22Rv1 (cell line): ENCODE results near the gene ASXL1.
"Not testable (repeated sequence)": the region's sequence is repeated elsewhere in the genome, so short reads cannot be mapped to it uniquely, and the experiment has no call there.

Source experiments
- H3K27ac ChIP-seq: fragments of 450-650 bp; 2 replicates; pipeline ENCODE4 v1.5.1; 2017
- ZFX ChIP-seq: fragments of 450-650 bp; IDR thresholded peaks from 2 replicates; pipeline ENCODE4 v1.6.1; 2017; ENCODE audit warnings: antibody characterized with exemption, borderline replicate concordance
- TF ChIP-seq, protein P1 (sequence below): fragments of 450-650 bp; IDR thresholded peaks from 2 replicates; pipeline ENCODE4 v1.5.1; 2017; ENCODE audit warnings: mild to moderate bottlenecking

ASXL1 gene

DNA sequence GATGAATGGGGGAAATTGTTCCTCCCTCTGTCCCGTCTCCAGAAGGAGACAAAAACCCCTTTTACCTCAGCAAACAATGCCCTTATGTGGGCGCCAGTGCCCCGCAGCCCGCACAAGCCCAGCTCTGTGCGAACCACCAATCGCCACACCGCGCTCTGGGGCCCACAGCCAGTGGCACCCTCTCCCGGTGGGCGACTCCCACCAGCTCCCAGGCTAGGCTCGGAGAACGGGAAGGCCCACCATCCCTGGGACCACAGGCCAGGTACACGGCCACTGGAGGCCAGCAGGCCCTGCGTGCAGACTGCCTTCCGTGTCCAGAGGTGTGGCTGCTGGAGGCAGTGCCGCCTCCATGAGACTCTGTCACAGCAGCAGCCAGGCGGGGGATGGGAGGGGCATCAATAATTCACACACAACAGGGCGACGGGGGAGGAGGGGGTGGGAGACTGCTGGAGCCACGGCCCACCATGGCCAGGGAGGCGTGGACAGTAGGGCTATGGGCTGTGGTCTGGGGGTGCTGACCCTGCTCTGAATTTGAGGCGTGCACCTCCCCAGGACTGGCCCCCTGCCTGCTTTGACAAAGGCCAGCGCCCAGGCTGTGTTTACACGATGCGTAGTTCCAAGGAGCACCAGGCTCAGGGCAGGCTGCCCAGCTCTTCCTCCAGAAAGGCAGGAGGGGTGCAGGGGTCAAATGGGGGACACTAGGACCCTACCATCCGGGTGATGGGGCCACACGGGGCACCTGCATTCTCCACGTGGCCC is 105.7 kb downstream of the ASXL1 start:
- H3K27ac ChIP-seq: no peak overlapping the region
- TF ChIP-seq, protein P1, sequence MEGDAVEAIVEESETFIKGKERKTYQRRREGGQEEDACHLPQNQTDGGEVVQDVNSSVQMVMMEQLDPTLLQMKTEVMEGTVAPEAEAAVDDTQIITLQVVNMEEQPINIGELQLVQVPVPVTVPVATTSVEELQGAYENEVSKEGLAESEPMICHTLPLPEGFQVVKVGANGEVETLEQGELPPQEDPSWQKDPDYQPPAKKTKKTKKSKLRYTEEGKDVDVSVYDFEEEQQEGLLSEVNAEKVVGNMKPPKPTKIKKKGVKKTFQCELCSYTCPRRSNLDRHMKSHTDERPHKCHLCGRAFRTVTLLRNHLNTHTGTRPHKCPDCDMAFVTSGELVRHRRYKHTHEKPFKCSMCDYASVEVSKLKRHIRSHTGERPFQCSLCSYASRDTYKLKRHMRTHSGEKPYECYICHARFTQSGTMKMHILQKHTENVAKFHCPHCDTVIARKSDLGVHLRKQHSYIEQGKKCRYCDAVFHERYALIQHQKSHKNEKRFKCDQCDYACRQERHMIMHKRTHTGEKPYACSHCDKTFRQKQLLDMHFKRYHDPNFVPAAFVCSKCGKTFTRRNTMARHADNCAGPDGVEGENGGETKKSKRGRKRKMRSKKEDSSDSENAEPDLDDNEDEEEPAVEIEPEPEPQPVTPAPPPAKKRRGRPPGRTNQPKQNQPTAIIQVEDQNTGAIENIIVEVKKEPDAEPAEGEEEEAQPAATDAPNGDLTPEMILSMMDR: no peak
- TF ChIP-seq ZFX: no peak

GRCh38 chr20:32464401-32465091 is 106.4 kb downstream of the ASXL1 start:
- TF ChIP-seq, protein P1: no peak
- TF ChIP-seq ZFX: no peak

DNA sequence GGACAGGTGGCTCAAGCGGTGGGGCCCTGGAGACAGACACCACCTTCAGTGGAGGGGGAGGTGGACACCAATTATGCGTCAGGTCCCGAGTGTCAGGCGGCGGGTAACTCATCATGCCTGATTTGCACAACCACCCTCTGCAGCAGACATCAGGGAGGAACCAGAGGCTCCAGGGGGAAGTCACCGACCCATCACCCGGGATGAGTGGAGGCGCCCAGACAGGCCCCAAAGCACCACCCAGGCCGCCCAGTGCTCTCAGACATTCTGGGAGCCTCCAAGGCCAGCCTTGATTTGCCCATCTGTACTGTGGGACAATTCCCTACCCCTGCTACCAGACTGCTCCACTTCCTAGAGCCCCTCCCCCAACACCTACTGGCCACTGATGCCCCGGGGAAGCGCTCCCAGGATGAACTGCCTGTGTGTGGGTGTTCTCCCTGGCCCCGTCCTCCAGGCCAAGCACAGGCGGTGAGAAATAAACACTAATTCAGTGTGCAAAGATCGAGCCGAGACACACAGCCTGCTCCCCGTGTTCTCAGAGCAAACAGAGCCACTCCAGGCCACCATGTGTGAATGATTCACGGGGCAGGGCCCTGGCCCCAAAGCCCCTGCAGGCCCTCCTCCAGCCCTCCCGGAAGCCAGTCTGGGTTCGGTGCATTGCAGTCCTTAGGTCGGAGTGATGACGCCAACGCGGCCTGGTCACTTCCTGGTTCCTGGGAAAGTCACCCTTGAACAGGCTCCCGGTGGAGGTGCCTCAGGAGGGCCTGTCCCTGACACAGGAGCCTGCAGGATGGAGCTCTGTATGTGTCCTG is 107.2 kb downstream of the ASXL1 start:
- H3K27ac ChIP-seq: no peak overlapping the region
- TF ChIP-seq, protein P1: no peak
- no peak for TF ChIP-seq ZFX

More at GRCh38 chr20:32464401-32465091, 106.4 kb downstream of the ASXL1 start:
- no peak overlapping the region for H3K27ac ChIP-seq

- not testable (repeated sequence) for H3K27ac ChIP-seq
Measured at GRCh38 chr20:32465901-32466675, 108.0 kb downstream of the ASXL1 start.

DNA sequence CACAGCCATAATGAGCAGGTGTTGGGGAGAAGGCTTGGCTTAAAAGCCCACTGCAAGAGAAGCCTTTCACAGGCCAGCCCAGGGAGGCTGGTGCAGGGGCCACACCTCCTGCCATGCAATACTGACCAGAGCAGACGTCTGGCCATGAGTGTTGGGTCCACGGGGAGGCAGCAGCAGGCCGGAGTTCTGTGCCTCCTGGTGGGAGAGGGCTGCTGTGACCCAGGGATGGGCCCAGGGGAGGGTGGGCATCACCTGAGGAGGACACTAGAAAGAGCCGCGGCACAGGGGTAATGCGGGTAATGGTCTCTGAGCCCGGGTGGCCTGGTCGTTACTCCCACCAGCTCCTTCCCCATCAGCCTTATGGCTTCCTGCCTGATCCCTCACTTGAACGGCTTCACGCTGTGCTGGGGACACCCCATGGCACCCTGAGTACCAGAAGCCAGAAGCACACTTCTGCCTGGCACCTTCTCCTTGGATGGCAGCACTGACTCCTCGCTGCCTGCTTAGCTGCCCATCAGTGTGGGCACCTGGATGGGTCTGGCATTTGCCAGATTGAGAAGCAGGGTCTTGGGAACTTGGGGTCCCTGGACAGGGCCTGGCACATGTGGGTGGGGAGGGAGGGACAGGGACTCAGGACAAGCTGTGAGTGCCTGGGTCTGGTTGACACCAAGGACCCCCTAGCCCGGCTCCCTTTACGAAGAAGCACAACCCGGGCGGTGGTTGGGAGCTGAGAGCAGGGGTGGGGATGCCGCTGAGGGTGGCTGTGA is 108.8 kb downstream of the ASXL1 start:
- no peak overlapping the region for H3K27ac ChIP-seq

DNA sequence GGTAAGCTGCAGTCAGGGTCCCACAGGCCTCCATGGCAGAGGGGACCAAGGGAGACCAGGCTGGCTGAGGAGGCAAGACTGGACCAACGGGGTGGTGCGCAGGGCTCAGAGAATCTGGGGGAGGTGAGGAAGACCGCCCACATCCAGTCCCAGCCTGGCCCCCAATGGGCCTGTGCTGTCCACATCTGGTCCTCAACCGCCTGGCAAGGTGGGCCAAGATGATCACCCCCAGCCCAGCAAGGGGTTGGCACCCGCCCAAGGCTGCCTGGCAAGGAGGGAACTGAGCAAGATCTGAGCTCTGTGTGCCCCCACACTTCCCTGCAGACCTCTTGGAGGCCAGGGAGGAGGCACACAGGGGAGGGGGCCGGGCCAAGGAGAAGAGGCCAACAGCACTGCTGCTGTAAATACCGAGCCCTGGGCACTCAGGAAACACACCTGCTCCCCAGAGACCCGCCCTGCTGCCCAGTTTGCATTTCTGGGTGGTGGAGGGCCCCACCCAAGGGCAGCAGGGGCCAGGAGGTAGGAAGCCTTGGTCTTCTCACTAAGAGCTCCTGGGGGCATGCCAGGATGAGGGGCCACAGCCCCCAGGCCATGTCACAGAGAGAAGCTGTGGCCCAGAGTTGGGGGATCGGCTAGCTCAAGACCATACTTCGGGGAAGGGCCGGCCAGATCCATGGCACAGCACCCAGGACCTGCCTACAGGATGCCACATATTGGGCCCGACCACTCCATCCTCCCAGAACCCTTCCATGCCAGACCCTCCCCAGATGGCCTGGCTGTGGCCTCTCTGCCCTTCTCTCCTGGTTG is 109.6 kb downstream of the ASXL1 start:
- TF ChIP-seq ZFX: no peak
- TF ChIP-seq, protein P1: no peak
- H3K27ac ChIP-seq: no peak overlapping the region

More for the DNA sequence above, 108.8 kb downstream of the ASXL1 start:
- TF ChIP-seq ZFX: no peak
- TF ChIP-seq, protein P1: no peak
